ENCODE results near the gene ARAP2.
A peak's percentile ranks its signal among the peaks of the same experiment; 100 is the strongest.

ARAP2 gene

DNA sequence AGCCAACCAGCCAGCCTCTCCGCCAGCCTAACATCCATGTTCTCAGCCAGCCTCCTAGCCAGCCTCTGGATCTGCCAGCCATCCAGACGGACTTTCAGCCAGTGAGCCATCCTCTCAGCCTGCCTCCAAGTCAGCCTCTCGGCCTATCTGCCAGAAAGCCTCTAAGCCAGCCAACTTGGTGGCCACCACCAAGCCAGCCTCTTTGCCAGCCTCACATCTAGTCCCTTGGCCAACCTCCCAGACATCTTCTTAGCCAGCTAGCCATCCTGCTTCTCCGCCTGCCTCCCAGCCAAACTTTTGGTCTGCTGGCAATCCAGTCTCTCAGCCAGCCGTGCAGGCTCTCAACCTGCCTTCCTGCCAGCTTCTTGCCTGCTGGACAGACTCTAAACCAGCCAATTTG lies 16.4 kb upstream of the ARAP2 start:
- H3K4me3 ChIP-seq (ENCODE audit: insufficient read depth, low read depth, low read length) = no peak overlapping the region
- no peaks in the 10 kb centered on the region for H3K9me3 ChIP-seq (ENCODE audit: control insufficient read depth, low read length)
- no peaks in the 10 kb centered on the region for H3K36me3 ChIP-seq (ENCODE audit: control insufficient read depth, insufficient read depth, low read length)
- H3K27ac ChIP-seq (ENCODE audit: insufficient read depth, low read depth, low read length, poor library complexity, severe bottlenecking) = no peak overlapping the region
- H3K27me3 ChIP-seq (ENCODE audit: control insufficient read depth, insufficient read depth, low read length, poor library complexity, severe bottlenecking) = no peaks in the 10 kb centered on the region
- H3K4me1 ChIP-seq (ENCODE audit: control insufficient read depth, insufficient read depth, low read length) = no peaks in the 10 kb centered on the region
- WGBS, 2 experiments = 92 to 94% methylated on average over 5 of the region's 5 CpGs

DNA sequence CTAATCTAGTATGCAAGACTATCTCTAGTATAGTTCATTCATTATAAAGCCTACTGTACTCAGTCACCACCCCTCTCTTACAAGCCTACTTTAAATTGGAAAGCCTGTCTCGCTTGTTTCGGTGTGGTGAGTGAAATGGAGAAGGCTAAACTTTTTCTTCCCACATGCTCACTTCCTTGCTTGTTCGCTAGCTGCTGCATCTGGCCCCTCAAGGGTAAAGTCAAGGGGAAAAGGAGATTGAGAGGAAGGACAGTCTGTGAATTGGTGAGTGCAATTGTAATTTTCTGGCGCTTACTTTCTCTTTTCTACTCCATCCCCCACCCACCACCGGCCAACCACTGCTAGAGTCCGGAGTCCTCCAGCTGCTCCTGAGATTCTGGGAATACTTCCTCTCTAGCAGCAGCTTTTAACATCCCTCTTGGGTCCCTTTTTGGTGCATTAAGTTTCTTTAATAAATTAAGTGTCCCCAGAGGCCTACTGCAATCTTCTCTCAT lies 12.1 kb upstream of the ARAP2 start:
- H3K27ac ChIP-seq (ENCODE audit: insufficient read depth, low read depth, low read length, poor library complexity, severe bottlenecking) = no peak overlapping the region
- no peak overlapping the region for H3K4me3 ChIP-seq (ENCODE audit: insufficient read depth, low read depth, low read length)
- no peaks in the 10 kb centered on the region for H3K9me3 ChIP-seq (ENCODE audit: control insufficient read depth, low read length)
- H3K27me3 ChIP-seq (ENCODE audit: control insufficient read depth, insufficient read depth, low read length, poor library complexity, severe bottlenecking) = no peaks in the 10 kb centered on the region
- no peaks in the 10 kb centered on the region for H3K36me3 ChIP-seq (ENCODE audit: control insufficient read depth, insufficient read depth, low read length)
- 68 to 89% methylated on average over 4 to 6 of the region's 6 CpGs for WGBS, 2 experiments
- H3K4me1 ChIP-seq (ENCODE audit: control insufficient read depth, insufficient read depth, low read length) = no peaks in the 10 kb centered on the region

DNA sequence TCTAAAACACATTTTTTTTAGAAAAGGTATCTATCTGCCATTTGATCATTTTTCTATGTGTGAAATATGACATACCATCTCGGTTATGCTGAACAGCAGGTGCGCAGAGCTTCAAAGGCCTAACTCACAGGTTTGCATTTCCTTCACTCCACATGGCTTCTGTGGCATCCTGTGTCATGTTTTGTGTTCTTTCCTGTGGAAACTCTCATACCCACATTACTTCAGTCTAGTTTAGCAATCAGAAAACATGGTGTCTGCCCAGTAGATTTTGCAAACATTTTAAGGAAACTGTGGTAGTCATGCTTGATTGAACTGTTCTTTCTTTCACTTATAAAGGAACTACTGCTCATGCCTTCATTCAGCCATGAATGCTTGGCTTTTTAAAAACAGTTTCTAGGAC lies 11.3 kb upstream of the ARAP2 start:
- H3K4me3 ChIP-seq (ENCODE audit: insufficient read depth, low read depth, low read length) = no peak overlapping the region
- no peaks in the 10 kb centered on the region for H3K9me3 ChIP-seq (ENCODE audit: control insufficient read depth, low read length)
- H3K27me3 ChIP-seq (ENCODE audit: control insufficient read depth, insufficient read depth, low read length, poor library complexity, severe bottlenecking) = no peaks in the 10 kb centered on the region
- no peaks in the 10 kb centered on the region for H3K4me1 ChIP-seq (ENCODE audit: control insufficient read depth, insufficient read depth, low read length)
- no peaks in the 10 kb centered on the region for H3K36me3 ChIP-seq (ENCODE audit: control insufficient read depth, insufficient read depth, low read length)
- no peak overlapping the region for H3K27ac ChIP-seq (ENCODE audit: insufficient read depth, low read depth, low read length, poor library complexity, severe bottlenecking)
- WGBS, 2 experiments = 100% methylated on average over 2 of the region's 2 CpGs

- Histone ChIP-seq H3K36me3 (ENCODE audit: control insufficient read depth, insufficient read depth, low read length) (no peaks in the 10 kb centered on the region), H3K9me3 (ENCODE audit: control insufficient read depth, low read length) (no peaks in the 10 kb centered on the region), H3K4me1 (ENCODE audit: control insufficient read depth, insufficient read depth, low read length) (no peaks in the 10 kb centered on the region), H3K27ac (ENCODE audit: insufficient read depth, low read depth, low read length, poor library complexity, severe bottlenecking) (no peak overlapping the region), H3K4me3 (ENCODE audit: insufficient read depth, low read depth, low read length) (no peak overlapping the region), H3K27me3 (ENCODE audit: control insufficient read depth, insufficient read depth, low read length, poor library complexity, severe bottlenecking) (no peaks in the 10 kb centered on the region)
- 90 to 96% methylated on average over 2 of the region's 2 CpGs for WGBS, 2 experiments
These were observed 10.1 kb upstream of the ARAP2 start for GRCh38 chr4:36254371-36254770.

DNA sequence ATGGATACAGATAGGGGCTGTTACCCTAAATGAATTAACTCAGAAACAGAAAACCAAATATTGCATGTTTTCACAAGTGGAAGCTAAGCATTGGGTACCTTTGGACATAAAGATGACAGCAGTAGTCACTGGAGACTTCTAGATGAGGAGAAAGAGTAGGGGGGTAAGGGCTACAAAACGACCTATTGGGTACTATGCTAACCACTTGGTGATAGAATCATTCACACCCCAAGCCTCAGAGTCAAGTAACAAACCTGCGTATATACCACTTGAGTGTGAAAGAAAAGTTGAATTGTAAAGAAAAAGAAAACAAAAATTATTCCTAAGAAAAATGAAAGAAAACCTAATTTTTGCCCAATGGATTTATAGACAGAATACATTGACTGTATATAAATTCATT lies 7.7 kb upstream of the ARAP2 start:
- H3K27ac ChIP-seq (ENCODE audit: insufficient read depth, low read depth, low read length, poor library complexity, severe bottlenecking) = no peak overlapping the region
- H3K27me3 ChIP-seq (ENCODE audit: control insufficient read depth, insufficient read depth, low read length, poor library complexity, severe bottlenecking) = no peaks in the 10 kb centered on the region
- H3K9me3 ChIP-seq (ENCODE audit: control insufficient read depth, low read length) = no peaks in the 10 kb centered on the region
- H3K4me3 ChIP-seq (ENCODE audit: insufficient read depth, low read depth, low read length) = no peak overlapping the region
- 92% methylated on average over 2 of the region's 2 CpGs; no CpG with 5 or more reads in 1 of the 2 experiments for WGBS, 2 experiments
- H3K4me1 ChIP-seq (ENCODE audit: control insufficient read depth, insufficient read depth, low read length) = no peaks in the 10 kb centered on the region
- H3K36me3 ChIP-seq (ENCODE audit: control insufficient read depth, insufficient read depth, low read length) = no peaks in the 10 kb centered on the region

DNA sequence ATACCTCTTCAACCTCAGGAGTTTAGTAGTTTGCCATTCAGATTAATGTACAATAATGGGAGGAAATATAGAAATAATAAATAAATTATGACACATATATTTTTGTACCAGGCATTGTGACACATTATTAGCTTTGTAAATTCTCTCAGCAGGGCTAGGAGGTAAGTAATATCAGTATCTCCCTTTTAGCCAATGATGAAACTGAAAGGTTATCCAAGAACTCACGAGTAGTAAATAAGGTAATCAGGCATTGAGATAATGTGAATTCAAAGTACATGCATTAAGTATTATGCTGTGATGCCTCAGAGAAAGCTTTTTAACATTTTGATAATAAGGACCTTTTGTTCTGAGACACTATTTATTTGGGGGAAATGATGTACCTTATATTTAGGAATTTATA lies 5.3 kb upstream of the ARAP2 start:
- Histone ChIP-seq H3K27me3 (ENCODE audit: control insufficient read depth, insufficient read depth, low read length, poor library complexity, severe bottlenecking) (peaks cover 12% of the 10 kb centered on the region), H3K27ac (ENCODE audit: insufficient read depth, low read depth, low read length, poor library complexity, severe bottlenecking) (no peak overlapping the region), H3K36me3 (ENCODE audit: control insufficient read depth, insufficient read depth, low read length) (no peaks in the 10 kb centered on the region), H3K4me1 (ENCODE audit: control insufficient read depth, insufficient read depth, low read length) (no peaks in the 10 kb centered on the region), H3K9me3 (ENCODE audit: control insufficient read depth, low read length) (no peaks in the 10 kb centered on the region), H3K4me3 (ENCODE audit: insufficient read depth, low read depth, low read length) (no peak overlapping the region)
- WGBS, 2 experiments = 93 to 100% methylated on average over 1 of the region's 1 CpG

GRCh38 chr4:36243355-36244256 lies 708 bp downstream of the ARAP2 start:
- H3K4me3 ChIP-seq (ENCODE audit: insufficient read depth, low read depth, low read length) = peak overlapping the region; percentile 62
- H3K27ac ChIP-seq (ENCODE audit: insufficient read depth, low read depth, low read length, poor library complexity, severe bottlenecking) = no peak overlapping the region
- WGBS, 2 experiments = 4 to 5% methylated on average over 37 to 38 of the region's 38 CpGs

GRCh38 chr4:36242629-36243354 lies 1.5 kb downstream of the ARAP2 start:
- Histone ChIP-seq H3K27me3 (ENCODE audit: control insufficient read depth, insufficient read depth, low read length, poor library complexity, severe bottlenecking) (peaks cover 30% of the 10 kb centered on the region), H3K36me3 (ENCODE audit: control insufficient read depth, insufficient read depth, low read length) (no peaks in the 10 kb centered on the region), H3K4me3 (ENCODE audit: insufficient read depth, low read depth, low read length) (no peak overlapping the region), H3K4me1 (ENCODE audit: control insufficient read depth, insufficient read depth, low read length) (no peaks in the 10 kb centered on the region), H3K27ac (ENCODE audit: insufficient read depth, low read depth, low read length, poor library complexity, severe bottlenecking) (no peak overlapping the region), H3K9me3 (ENCODE audit: control insufficient read depth, low read length) (no peaks in the 10 kb centered on the region)
- WGBS, 2 experiments = 86 to 87% methylated on average over 4 to 6 of the region's 7 CpGs

More at GRCh38 chr4:36243355-36244256, 708 bp downstream of the ARAP2 start:
- Histone ChIP-seq H3K36me3 (ENCODE audit: control insufficient read depth, insufficient read depth, low read length) (no peaks in the 10 kb centered on the region), H3K27me3 (ENCODE audit: control insufficient read depth, insufficient read depth, low read length, poor library complexity, severe bottlenecking) (peaks cover 30% of the 10 kb centered on the region), H3K9me3 (ENCODE audit: control insufficient read depth, low read length) (no peaks in the 10 kb centered on the region), H3K4me1 (ENCODE audit: control insufficient read depth, insufficient read depth, low read length) (no peaks in the 10 kb centered on the region)

DNA sequence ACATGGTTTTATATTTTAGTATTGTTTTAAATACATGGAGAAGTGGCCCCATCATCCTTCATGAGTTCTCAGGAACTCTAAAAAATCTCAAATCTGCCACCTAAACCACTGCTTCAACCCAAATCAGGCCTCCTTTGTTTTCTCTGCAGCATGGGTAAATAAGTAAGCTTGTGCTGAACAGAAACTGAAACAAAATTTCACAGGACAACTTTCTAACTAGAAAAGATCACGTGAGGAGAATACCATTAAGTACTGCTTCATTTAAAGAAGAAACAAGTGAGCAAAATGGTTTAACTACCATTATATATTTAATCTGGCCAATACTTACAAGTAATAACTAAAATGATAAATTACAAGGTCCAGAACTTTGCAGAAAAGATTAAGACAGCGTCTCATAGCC lies 2.5 kb downstream of the ARAP2 start:
- no peaks in the 10 kb centered on the region for H3K4me1 ChIP-seq (ENCODE audit: control insufficient read depth, insufficient read depth, low read length)
- WGBS, 2 experiments = 91 to 100% methylated on average over 1 to 2 of the region's 2 CpGs
- no peak overlapping the region for H3K4me3 ChIP-seq (ENCODE audit: insufficient read depth, low read depth, low read length)
- H3K9me3 ChIP-seq (ENCODE audit: control insufficient read depth, low read length) = no peaks in the 10 kb centered on the region
- peaks cover 30% of the 10 kb centered on the region for H3K27me3 ChIP-seq (ENCODE audit: control insufficient read depth, insufficient read depth, low read length, poor library complexity, severe bottlenecking)
- H3K27ac ChIP-seq (ENCODE audit: insufficient read depth, low read depth, low read length, poor library complexity, severe bottlenecking) = no peak overlapping the region
- no peaks in the 10 kb centered on the region for H3K36me3 ChIP-seq (ENCODE audit: control insufficient read depth, insufficient read depth, low read length)
